ENCODE measurements around the gene GNG5. TPM values are rescaled to one million over a fixed set of nuclear protein-coding genes. Genes with fewer than 3 reads are reported as not detected.

GNG5 gene
- total RNA-seq, 1 experiment from 2014 or later = 115 TPM

Other genes starting within 250 kb of the GNG5 start
- 0.61 and 0.97 TPM in 2 replicates for gene SAMD13, start 204.9 kb downstream of the GNG5 start, total RNA-seq (2021)
- not detected in 2 replicates for gene DNASE2B, start 108.1 kb downstream of the GNG5 start, total RNA-seq (2021)
- gene RPF1, start 27.3 kb downstream of the GNG5 start, total RNA-seq (2021) = 36.1 and 39.7 TPM in 2 replicates
- gene SPATA1, start 195 bp downstream of the GNG5 start, total RNA-seq (2021) = 0.61 TPM in 1 of 2 replicates, not detected in the other
- 2.4 and 2.8 TPM in 2 replicates for gene CTBS, start 67.9 kb upstream of the GNG5 start, total RNA-seq (2021)
- gene SSX2IP, start 183.9 kb upstream of the GNG5 start, total RNA-seq (2021) = 19.0 and 19.6 TPM in 2 replicates